Mucosa of stomach (tissue), 1 donor: ENCODE results near the gene TRIM60.
"Not testable (repeated sequence)": the region's sequence is repeated elsewhere in the genome, so short reads cannot be mapped to it uniquely, and the experiment has no call there.

Source experiments
- H3K27me3 ChIP-seq: one replicate; pipeline ENCODE4 v1.7.0; 2013; ENCODE audit warnings: mild to moderate bottlenecking, low read length; ENCODE audit not compliant: control insufficient read depth, insufficient read depth
- H3K36me3 ChIP-seq: one replicate; pipeline ENCODE4 v1.7.0; 2013; ENCODE audit warnings: low read length; ENCODE audit not compliant: control insufficient read depth, insufficient read depth
- H3K4me1 ChIP-seq: one replicate; pipeline ENCODE4 v1.7.0; 2013; ENCODE audit warnings: mild to moderate bottlenecking, low read length; ENCODE audit not compliant: control insufficient read depth, insufficient read depth
- H3K4me3 ChIP-seq: one replicate; pipeline ENCODE4 v1.7.0; 2013; ENCODE audit warnings: low read length
- H3K9ac ChIP-seq: one replicate; pipeline ENCODE4 v1.7.0; 2013; ENCODE audit warnings: mild to moderate bottlenecking, low read length, moderate library complexity
- H3K9me3 ChIP-seq: one replicate; pipeline ENCODE4 v1.7.0; 2013; ENCODE audit warnings: mild to moderate bottlenecking, low read length, moderate library complexity; ENCODE audit not compliant: control insufficient read depth
- donor health status: Pancreatic carcinoma.

TRIM60 gene

GRCh38 chr4:165010487-165010886 is 21.3 kb upstream of the TRIM60 start:
- H3K27me3 ChIP-seq = peaks cover 3% of the 10 kb centered on the region
- no peaks in the 10 kb centered on the region for H3K36me3 ChIP-seq
- no peaks in the 10 kb centered on the region for H3K9me3 ChIP-seq
- no peak overlapping the region for H3K9ac ChIP-seq
- H3K4me3 ChIP-seq = no peak overlapping the region
- H3K4me1 ChIP-seq = no peaks in the 10 kb centered on the region

GRCh38 chr4:165010991-165011390 is 20.8 kb upstream of the TRIM60 start:
- peaks cover 3% of the 10 kb centered on the region for H3K27me3 ChIP-seq
- no peak overlapping the region for H3K4me3 ChIP-seq
- no peak overlapping the region for H3K9ac ChIP-seq
- no peaks in the 10 kb centered on the region for H3K9me3 ChIP-seq
- no peaks in the 10 kb centered on the region for H3K36me3 ChIP-seq
- no peaks in the 10 kb centered on the region for H3K4me1 ChIP-seq

- no peaks in the 10 kb centered on the region for H3K36me3 ChIP-seq
Observed at GRCh38 chr4:165011403-165011802, 20.4 kb upstream of the TRIM60 start.

GRCh38 chr4:165013691-165014090 is 18.1 kb upstream of the TRIM60 start:
- H3K36me3 ChIP-seq = no peaks in the 10 kb centered on the region
- no peak overlapping the region for H3K4me3 ChIP-seq
- H3K9ac ChIP-seq = no peak overlapping the region
- H3K9me3 ChIP-seq = no peaks in the 10 kb centered on the region
- H3K27me3 ChIP-seq = peaks cover 3% of the 10 kb centered on the region
- H3K4me1 ChIP-seq = no peaks in the 10 kb centered on the region

More at GRCh38 chr4:165011403-165011802, 20.4 kb upstream of the TRIM60 start:
- Histone ChIP-seq H3K4me1 (no peaks in the 10 kb centered on the region), H3K27me3 (peaks cover 3% of the 10 kb centered on the region), H3K4me3 (no peak overlapping the region), H3K9me3 (no peaks in the 10 kb centered on the region), H3K9ac (no peak overlapping the region)

GRCh38 chr4:165016971-165017370 is 14.8 kb upstream of the TRIM60 start:
- Histone ChIP-seq H3K9ac (no peak overlapping the region), H3K9me3 (no peaks in the 10 kb centered on the region), H3K27me3 (no peaks in the 10 kb centered on the region), H3K36me3 (no peaks in the 10 kb centered on the region), H3K4me3 (no peak overlapping the region), H3K4me1 (no peaks in the 10 kb centered on the region)

GRCh38 chr4:165019995-165020394 is 11.8 kb upstream of the TRIM60 start:
- H3K36me3 ChIP-seq, H3K4me1 ChIP-seq, H3K4me3 ChIP-seq: not testable (repeated sequence)

GRCh38 chr4:165025782-165026181 is 6.0 kb upstream of the TRIM60 start:
- H3K4me1 ChIP-seq, H3K9me3 ChIP-seq, H3K27me3 ChIP-seq: not testable (repeated sequence)

More at GRCh38 chr4:165019995-165020394, 11.8 kb upstream of the TRIM60 start:
- H3K9ac ChIP-seq, H3K9me3 ChIP-seq, H3K27me3 ChIP-seq: not testable (repeated sequence)

GRCh38 chr4:165027762-165028402 is 3.9 kb upstream of the TRIM60 start:
- Histone ChIP-seq H3K27me3 (no peaks in the 10 kb centered on the region), H3K9ac (no peak overlapping the region), H3K4me3 (no peak overlapping the region), H3K4me1 (no peaks in the 10 kb centered on the region), H3K36me3 (no peaks in the 10 kb centered on the region), H3K9me3 (no peaks in the 10 kb centered on the region)

More at GRCh38 chr4:165025782-165026181, 6.0 kb upstream of the TRIM60 start:
- not testable (repeated sequence) for H3K4me3 ChIP-seq, H3K36me3 ChIP-seq, H3K9ac ChIP-seq

- H3K4me3 ChIP-seq = no peak overlapping the region
- H3K27me3 ChIP-seq = no peaks in the 10 kb centered on the region
- H3K4me1 ChIP-seq = no peaks in the 10 kb centered on the region
- H3K9ac ChIP-seq = no peak overlapping the region
- no peaks in the 10 kb centered on the region for H3K9me3 ChIP-seq
- no peaks in the 10 kb centered on the region for H3K36me3 ChIP-seq
Observed at GRCh38 chr4:165048170-165048569, 16.4 kb downstream of the TRIM60 start.

GRCh38 chr4:165052627-165053026 is 20.8 kb downstream of the TRIM60 start:
- Histone ChIP-seq H3K36me3 (no peaks in the 10 kb centered on the region), H3K9ac (no peak overlapping the region), H3K27me3 (no peaks in the 10 kb centered on the region), H3K4me3 (no peak overlapping the region), H3K4me1 (no peaks in the 10 kb centered on the region), H3K9me3 (no peaks in the 10 kb centered on the region)

GRCh38 chr4:165053645-165054044 is 21.8 kb downstream of the TRIM60 start, which contains the start of gene TRIM75:
TRIM75 (plus strand) TSS chr4:165053866; CDS start chr4:165059148, 5,282 bp downstream.
- Histone ChIP-seq H3K4me3 (no peak within 1 kb of the TSS), H3K27me3 (no peaks in the 10 kb centered on the region), H3K9ac (no peak within 1 kb of the TSS), H3K36me3 (no peaks in the 10 kb centered on the region), H3K9me3 (no peaks in the 10 kb centered on the region), H3K4me1 (no peaks in the 10 kb centered on the region)

GRCh38 chr4:165055601-165056000 is 23.8 kb downstream of the TRIM60 start:
- H3K4me3 ChIP-seq = no peak overlapping the region
- no peaks in the 10 kb centered on the region for H3K27me3 ChIP-seq
- H3K9me3 ChIP-seq = no peaks in the 10 kb centered on the region

GRCh38 chr4:165058666-165059065 is 26.9 kb downstream of the TRIM60 start:
- Histone ChIP-seq H3K36me3 (no peaks in the 10 kb centered on the region), H3K9ac (no peak overlapping the region), H3K4me1 (no peaks in the 10 kb centered on the region), H3K4me3 (no peak overlapping the region), H3K27me3 (no peaks in the 10 kb centered on the region), H3K9me3 (no peaks in the 10 kb centered on the region)

More at GRCh38 chr4:165055601-165056000, 23.8 kb downstream of the TRIM60 start:
- Histone ChIP-seq H3K9ac (no peak overlapping the region), H3K4me1 (no peaks in the 10 kb centered on the region), H3K36me3 (no peaks in the 10 kb centered on the region)
